Stimulated activated CD4-positive, alpha-beta T cell treated with anti-CD3 and anti-CD28 coated beads, Interleukin-2, amount 100 ng/mL, for 24 hours (primary cell): ENCODE results near the gene ATG16L2.
"Not testable (repeated sequence)": the region's sequence is repeated elsewhere in the genome, so short reads cannot be mapped to it uniquely, and the experiment has no call there.

Source experiments
- DNase-seq, 2 donors: peaks; one replicate each; pipeline ENCODE4 v3.0.0-alpha.2; 2020

ATG16L2 gene

GRCh38 chr11:72826942-72827480 lies 12.8 kb downstream of the ATG16L2 start:
- no peak for DNase-seq

DNA sequence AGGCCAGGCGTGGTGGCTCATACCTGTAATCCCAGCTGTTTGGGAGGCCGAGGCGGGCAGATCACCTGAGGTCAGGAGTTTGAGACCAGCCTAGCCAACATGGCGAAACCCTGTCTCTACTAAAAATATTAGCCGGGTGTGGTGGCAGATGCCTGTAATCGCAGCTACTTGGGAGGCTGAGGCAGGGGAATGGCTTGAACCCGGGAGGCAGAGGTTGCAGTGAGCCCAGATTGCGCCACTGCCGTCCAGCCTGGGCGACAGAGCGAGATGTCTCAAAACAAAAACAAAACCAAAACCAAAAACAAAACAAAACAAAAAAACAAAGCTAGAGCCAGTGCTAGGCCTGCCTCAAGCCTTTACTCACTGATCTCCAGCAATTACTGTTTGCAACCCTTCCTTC lies 13.4 kb downstream of the ATG16L2 start:
- DNase-seq, result not testable (repeated sequence)

DNA sequence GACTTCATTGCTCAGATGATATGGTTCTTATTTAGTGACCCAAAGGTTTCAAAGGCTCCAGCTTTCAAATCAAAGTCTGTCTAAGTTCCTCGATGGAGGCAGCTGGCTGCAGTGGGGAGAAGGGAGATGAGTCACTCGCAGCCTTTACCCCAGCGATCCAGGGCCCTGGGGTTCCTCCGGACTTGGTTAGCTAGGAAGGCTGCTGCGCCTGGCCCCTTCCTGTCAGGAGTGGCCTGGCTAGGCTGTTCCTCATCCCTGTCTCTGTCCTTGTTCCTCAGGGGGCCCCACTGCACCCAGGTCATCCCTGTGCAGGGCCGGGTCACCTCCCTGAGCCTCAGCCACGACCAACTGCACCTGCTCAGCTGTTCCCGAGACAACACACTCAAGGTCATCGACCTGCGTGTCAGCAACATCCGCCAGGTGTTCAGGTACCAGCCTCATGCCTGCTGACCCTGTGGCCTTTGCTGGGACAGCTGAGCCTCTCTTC lies 13.9 kb downstream of the ATG16L2 start:
- no peak for DNase-seq

- no peak for DNase-seq
Observed at GRCh38 chr11:72828692-72829101, 14.5 kb downstream of the ATG16L2 start.

DNA sequence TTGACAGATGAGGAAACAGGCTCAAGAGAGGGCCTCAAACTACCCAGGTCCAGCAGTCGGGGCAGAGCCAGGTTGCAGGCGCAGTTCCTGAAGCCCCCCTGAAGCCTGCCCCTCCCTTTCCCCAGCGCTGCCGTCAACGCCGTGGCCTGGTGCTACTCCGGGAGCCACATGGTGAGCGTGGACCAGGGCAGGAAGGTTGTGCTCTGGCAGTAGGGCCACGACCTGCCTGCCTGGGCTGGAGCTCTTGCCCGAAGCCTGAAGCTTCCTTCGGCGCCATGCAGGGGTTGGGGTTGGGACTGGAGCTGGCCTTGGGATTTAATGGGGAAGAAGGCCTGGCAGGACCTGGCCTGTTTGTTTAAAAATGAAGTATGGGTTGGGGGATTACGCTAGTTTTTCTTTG lies 15.0 kb downstream of the ATG16L2 start:
- no peak for DNase-seq

DNA sequence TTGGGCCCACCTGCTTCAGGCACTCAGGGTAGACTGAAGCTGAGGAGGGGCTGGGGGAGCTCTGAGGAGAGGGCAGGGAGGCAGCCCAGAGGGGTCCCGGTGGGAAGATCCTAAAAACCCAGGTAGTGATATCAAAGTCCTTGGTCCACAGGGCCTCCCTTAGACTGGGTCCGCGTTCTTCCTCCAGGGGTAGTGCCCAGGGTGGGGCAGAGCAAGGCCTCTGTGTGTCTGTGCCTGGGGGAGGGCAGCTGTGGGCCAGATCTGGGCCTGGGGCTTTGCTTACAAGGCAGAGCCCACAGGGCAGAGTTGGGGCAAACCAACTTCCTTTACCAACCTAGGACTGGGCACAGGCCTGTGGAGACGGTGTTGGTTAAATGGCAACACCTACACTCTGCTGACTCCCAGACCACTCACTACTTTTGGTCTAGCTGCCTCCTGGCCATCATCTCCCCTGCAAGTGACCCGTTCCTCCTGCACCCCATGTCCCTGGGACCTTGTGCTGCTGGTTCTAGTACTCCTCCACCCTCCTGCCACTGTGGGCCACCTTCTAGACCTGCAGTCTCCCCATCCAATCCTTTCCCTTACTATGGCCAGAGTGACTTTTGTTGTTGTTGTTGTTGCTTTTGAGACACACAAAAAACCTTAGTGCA lies 15.8 kb downstream of the ATG16L2 start:
- DNase-seq, result no peak

DNA sequence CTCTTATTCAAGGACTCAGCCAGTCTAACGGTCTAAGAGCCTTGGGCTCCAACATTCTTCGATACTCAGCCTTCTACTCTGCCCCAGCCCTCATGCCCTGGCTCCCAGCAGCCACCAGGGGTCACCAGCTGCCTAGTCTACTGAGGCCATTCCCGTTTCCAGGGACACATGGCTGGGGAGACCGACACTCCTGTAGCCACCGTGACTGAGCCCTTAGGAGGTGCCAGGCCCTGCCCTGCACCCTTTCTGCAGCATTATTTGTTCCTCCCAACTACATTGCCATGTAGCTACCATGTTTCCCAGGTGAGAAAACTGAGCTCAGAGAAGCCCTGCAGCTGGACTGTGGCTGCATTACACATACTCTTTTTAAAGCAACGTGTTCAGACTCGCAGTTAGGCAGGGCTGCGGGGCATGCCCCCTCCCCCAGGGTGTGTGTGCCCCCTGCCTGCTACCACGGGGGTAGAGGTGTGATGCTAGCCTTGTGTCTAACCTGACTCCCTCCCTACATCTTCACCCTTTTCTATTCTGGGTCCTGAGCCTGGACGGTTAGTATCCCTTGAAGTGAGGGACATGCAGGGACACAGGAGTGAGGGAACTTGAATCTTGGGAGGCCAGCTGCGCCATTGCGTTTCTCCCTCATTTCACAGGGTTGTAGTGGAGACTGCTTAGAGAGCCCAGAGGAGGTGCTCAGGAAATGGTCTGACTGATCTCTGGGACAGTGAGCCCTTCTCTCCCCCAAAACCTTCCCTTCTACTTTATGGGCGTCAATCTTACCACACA lies 17.5 kb downstream of the ATG16L2 start:
- DNase-seq, result peak; percentile 68 to 69

DNA sequence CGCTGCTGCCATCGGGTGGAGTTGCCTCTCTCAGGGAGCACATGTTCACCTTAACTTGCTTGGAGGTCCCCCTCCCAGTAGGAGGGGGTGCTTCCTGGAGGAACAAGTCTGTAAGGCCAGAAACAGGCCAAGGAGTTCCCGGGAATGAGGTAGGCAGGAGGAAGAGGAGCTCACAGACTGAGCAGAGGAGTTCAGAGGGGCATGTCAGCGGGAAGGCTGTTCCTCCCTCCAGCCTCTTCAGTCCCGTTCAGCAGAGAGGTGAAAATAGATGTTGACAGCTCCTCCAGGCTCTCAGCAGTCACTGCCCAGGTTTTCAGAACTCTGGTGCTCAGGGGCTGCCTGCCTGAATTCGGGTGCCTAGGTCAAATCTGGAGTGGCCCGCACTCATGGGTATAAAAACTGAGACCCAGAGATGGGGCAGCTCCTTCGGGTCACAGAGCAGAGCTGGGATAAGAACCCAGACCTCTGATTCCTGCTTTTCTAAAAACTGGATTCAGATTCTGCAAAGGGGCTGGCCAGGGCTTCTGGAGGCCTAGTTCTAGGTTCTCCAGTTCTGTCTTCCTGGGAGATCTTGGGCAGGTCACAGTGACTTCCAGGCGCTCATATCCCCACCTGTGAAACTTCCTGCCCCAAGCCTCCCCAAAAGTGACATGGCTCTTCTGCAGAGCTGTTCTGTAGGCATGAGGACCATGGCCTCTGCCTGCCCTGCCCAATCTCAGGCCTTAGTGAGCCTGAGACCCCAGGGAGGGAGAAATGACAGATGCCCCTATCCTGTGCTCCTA lies 18.3 kb downstream of the ATG16L2 start:
- DNase-seq, result no peak

DNA sequence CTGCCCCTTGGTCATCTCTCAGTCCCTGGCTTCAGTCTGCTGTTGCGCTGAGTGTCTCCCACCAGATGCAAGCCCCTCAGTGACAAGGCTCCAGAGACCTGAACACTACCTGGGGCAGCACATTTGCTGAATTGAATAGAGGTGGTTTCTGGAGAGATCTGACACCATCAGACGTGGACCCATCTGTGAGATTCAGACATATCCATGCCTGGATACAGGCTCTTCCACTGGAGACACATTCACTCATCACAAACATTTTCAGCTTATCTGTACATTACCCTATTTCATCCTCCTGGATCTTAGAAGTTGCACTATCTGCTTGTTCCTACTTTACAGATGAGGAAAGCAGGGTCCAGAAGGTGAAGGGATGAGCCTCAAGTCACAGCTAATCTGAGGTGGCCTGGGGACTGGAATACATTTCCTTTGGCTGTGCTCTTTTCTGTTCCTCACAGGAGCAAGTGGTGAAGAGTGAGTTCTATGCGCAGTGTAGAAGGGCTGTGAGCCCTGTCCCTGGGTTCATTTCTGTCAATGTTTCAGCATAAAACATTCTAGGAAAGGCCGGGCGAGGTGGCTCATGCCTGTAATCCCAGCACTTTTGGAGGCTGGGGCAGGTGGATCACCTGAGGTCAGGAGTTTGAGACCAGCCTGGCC lies 19.0 kb downstream of the ATG16L2 start:
- no peak for DNase-seq

DNA sequence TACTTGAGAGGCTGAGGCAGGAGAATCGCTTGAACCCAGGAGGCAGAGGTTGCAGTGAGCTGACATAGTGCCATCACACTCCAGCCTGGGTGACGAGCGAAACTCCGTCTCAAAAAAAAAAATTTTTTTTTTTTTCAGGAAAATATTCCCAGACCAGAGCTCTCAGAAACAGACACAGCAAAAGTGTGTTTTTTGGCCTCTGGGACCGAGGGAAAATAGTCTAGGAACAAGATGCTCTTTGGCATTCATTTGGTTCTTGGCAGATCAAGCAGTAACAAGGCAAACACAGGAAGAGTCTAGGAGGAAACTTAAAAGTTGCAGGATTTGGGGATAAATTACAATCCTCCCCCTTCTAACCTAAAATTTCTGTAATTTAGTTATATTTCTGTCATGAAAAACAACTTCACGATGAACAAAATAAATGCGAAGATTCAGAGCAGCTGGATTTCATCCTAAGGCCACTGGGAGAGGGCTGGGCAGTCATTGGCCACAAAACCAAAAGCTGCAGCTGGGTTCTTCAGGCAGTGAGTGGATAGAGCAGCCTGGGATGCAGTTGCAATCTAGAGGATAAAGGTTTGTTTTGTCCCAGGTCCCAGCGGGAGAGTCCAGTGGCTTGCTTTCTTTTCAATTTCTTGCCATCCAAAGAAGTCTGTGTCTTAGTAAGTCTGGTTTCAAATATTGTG lies 19.7 kb downstream of the ATG16L2 start:
- no peak for DNase-seq

- DNase-seq, result no peak
Observed at GRCh38 chr11:72834905-72835304, 20.7 kb downstream of the ATG16L2 start.

DNA sequence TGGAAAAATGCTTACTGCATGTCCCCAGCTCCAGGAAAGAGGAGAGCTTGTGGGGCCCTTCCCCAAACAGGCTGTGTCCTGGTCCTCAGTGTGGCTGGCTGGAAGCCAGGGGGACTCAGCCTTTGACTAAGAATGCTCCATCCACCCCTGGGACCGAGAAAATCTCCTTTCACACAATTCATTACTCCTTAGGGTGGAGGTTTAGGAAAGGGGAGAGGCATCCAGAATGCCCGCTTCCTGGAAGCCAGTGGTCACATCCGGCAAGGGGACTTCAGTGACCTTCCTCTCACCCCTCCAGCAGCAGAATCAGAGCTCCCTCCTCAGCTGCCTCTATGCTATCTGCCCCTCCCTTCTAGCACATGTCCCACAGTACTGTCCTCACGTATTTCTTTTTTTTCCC lies 21.9 kb downstream of the ATG16L2 start:
- no peak for DNase-seq

DNA sequence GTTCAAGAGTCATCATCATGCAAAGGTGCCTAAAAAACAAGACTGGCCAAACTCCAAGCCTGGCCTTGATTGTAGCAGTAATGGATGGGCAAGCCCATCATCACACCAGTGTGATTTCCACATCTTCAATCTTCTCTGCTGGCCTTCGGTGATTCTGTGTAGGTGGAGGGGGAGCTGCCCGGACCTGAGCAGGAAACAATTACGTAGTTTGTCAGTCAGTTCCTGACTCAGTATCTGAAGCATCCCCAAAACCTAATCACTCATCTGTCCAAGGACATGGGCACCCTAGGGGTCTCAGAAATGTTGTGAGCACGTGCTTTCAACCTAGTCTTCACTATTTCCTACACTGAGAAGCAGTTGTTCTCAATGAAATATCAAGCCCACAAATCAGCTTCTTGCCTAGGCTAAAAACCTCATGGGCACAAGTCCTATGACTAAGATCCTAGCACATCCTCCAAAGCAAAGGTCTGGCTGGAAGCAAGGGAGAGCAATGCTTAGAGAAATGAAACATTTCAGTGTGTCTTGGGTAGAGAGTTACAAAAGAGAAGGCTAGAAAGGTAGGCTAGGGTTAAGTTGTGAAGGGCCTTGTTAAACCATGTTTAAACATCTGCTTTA lies 24.6 kb downstream of the ATG16L2 start:
- DNase-seq, result no peak

DNA sequence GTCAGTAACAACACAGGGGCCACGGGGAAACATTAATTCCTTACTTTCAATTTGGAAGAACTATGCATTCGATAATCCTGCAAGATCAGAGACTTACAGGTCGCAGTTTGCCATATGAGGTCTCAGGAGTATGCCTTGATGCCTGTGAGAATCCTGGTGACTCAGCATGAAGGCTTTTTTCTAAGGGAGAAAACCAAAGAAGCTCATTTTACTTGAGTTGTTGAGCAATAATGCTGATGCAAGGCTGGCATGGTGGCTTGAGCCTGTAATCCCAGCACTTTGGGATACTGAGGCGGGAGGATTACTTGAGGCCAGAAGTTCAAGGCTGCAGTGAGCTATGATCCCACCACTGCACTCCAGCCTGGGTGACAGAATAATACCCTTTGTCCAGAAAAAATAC lies 26.6 kb downstream of the ATG16L2 start:
- DNase-seq, result no peak

GRCh38 chr11:72841397-72841796 lies 27.2 kb downstream of the ATG16L2 start:
- DNase-seq, result no peak

GRCh38 chr11:72842126-72842525 lies 27.9 kb downstream of the ATG16L2 start:
- no peak for DNase-seq

DNA sequence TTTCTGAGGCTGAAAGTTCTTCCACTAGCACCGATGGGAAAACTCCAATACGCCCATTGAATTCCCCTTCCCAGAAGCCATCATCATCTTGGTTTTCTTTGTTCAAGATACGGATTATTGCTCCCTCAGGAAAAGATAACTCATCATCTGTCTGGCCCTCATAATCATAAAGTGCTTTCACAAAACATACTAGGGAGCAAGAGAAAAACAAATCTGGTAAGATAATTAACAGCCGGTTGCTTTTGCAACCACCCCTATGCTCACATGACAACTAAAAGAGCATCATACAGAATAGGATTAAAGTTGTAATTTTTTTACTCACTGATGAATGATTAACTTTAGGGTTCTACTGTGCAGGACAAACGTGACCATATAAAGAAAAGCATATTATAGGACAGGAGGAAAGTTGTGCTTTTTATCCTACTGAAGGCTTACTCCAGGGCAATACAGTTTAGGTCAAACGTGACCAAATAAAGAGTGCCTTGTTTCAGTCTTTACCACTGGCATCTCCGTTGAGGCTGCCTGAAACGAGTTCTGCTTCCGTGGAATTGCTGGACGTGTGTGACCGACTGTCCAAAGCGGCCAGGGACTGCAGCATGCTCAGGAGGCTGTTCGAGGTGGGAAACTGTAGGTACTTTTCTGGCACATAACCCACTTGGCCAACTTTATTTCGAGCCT lies 28.6 kb downstream of the ATG16L2 start:
- DNase-seq, result no peak

DNA sequence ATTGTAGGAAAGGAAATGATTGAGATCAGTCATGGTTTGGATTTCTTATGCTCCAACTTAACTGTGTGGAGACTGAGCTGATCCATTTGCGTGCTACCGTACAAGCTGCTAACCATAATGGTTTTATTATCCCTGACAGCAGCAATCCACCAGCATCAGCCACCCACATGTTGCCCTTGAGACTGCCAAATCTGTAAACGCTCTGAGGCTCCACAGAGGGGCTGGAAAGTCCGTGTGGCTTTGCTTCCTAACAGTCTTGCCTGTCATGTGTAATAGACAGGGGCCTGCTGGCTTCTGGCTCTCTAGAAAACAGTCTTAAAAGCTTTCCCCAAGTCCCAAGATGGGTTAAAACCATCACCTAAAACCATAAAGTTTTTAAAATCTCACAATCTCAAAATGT lies 30.1 kb downstream of the ATG16L2 start:
- DNase-seq, result no peak

- peak; percentile 30 to 51 for DNase-seq
Observed at GRCh38 chr11:72848846-72849466, 34.7 kb downstream of the ATG16L2 start.

DNA sequence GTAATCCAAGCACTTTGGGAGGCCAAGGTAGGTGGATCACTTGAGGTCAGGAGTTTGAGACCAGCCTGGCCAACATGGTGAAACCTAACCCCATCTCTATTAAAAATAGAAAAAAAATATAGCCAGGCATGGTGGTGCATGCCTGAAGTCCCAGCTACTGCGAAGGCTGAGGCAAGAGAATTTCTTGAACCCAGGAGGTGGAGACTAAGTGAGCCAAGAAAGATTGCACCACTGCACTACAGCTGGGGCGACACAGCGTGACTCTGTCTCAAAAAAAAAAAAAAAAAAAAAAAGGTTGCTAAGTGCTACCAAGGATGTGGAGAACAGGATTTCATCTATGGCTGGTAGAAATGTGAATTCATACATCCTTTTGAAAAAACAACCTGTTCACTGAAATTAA lies 36.6 kb downstream of the ATG16L2 start:
- no peak for DNase-seq

DNA sequence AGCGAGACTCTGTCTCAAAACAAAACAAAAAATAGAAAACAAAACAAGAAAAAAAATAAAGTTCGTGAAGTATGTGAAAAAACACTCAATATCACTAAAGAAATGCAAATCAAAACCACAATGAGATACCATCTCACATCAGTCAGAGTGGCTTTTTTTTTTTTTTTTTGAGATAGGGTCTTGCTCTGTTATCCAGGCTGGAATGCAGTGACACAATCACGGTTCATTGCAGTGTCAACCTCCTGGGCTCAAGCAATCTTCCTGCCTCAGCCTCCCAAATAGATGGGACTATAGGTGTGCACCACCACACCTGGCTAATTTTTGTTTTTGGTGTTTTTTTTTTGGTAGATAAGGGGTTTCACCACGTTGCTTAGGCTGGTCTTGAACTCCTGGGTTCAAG lies 37.5 kb downstream of the ATG16L2 start:
- no peak for DNase-seq
